A673 (cell line): Measurements from ENCODE around the gene PSENEN. TPM values are rescaled to one million over a fixed set of nuclear protein-coding genes. Genes with fewer than 3 reads are reported as not detected.

Experiments used
- BruUV-seq: library from RNA; stranded (reverse); fragments of 400-500 nt; replicated peaks from 2 replicates; lab custom pipeline; 2021; lab: Mats Ljungman, UMichigan
- CTCF ChIA-PET: fragments of 300-600 bp; sonication (Branson Sonifier 250); formaldehyde crosslinking; loops from one replicate; lab custom pipeline; 2022; ENCODE audit warnings: antibody characterized with exemption; lab: Charles Lee
- POLR2A ChIA-PET: fragments of 300-600 bp; sonication (Branson Sonifier 250); formaldehyde crosslinking; loops from one replicate; lab custom pipeline; 2022; ENCODE audit warnings: antibody characterized with exemption; ENCODE audit not compliant: low non-redundant PET; lab: Charles Lee
- DNase-seq: peaks from one replicate; pipeline ENCODE4 v3.0.0-alpha.2; 2015; ENCODE audit warnings: low spot score
- H3K27ac ChIP-seq: fragments of 200-600 bp; sonication (generic); 2 replicates; pipeline ENCODE4 v1.5.1; 2016; ENCODE audit warnings: mixed run types, low read depth, mild to moderate bottlenecking, mixed read lengths, antibody characterized with exemption, low read length; ENCODE audit not compliant: poor library complexity, severe bottlenecking
- H3K27me3 ChIP-seq: fragments of 200-600 bp; sonication (generic); replicated peaks from 2 replicates; pipeline ENCODE4 v1.6.1; 2017; ENCODE audit warnings: mixed run types, low read depth, mild to moderate bottlenecking, mixed read lengths, antibody characterized with exemption, low read length; ENCODE audit not compliant: insufficient read depth, poor library complexity
- H3K36me3 ChIP-seq: fragments of 200-600 bp; sonication (generic); 2 replicates; pipeline ENCODE4 v1.6.1; 2016; ENCODE audit warnings: mixed run types, mild to moderate bottlenecking, mixed read lengths, antibody characterized with exemption, low read length; ENCODE audit not compliant: insufficient read depth, poor library complexity, severe bottlenecking
- H3K4me1 ChIP-seq: fragments of 200-600 bp; sonication (generic); 2 replicates; pipeline ENCODE4 v1.6.1; 2017; ENCODE audit warnings: mixed run types, mild to moderate bottlenecking, mixed read lengths, antibody characterized with exemption, low read length; ENCODE audit not compliant: insufficient read depth, poor library complexity, severe bottlenecking
- H3K4me3 ChIP-seq: fragments of 200-600 bp; sonication (generic); 2 replicates; pipeline ENCODE4 v1.5.1; 2016; ENCODE audit warnings: low read depth, mixed run types, mild to moderate bottlenecking, mixed read lengths, low read length; ENCODE audit not compliant: poor library complexity, severe bottlenecking
- H3K9me3 ChIP-seq: fragments of 200-600 bp; sonication (generic); 2 replicates; pipeline ENCODE4 v1.6.1; 2016; ENCODE audit warnings: mixed run types, low read depth, mild to moderate bottlenecking, mixed read lengths, antibody characterized with exemption, low read length; ENCODE audit not compliant: poor library complexity, severe bottlenecking
- CTCF ChIP-seq: fragments of 300-800, 200-600 bp; sonication (generic); conservative IDR thresholded peaks from 2 replicates; pipeline ENCODE4 v1.5.1; 2017; ENCODE audit warnings: low read depth, mild to moderate bottlenecking, antibody characterized with exemption, low read length, moderate library complexity, mixed read lengths
- EZH2 ChIP-seq: fragments of 200-600 bp; sonication (generic); IDR thresholded peaks from 2 replicates; pipeline ENCODE4 v1.6.1; 2017; ENCODE audit warnings: borderline replicate concordance, low read depth, mild to moderate bottlenecking, mixed read lengths, antibody characterized with exemption, low read length; ENCODE audit not compliant: poor library complexity, severe bottlenecking
- intact Hi-C: fragments of 100-400 bp; cut with micrococcal nuclease; formaldehyde crosslinking; loops from one replicate; pipeline ENCODE4 v1.10.0; 2022; ENCODE audit not compliant: unreplicated experiment
- total RNA-seq: library from RNA; stranded (reverse); gene quantifications from 2 replicates; pipeline ENCODE4 v1.2.3, GENCODE V29; 2021

The PSENEN gene
- total RNA-seq, 1 experiment from 2014 or later = 58.8 TPM

GRCh38 chr19:35729763-35730162 lies 15.7 kb upstream of the PSENEN start:
- ChIA-PET POLR2A (no interaction called here), CTCF (interaction anchor here (0.5 kb wide), 1 partner anchor 214 kb away, joined by 3 read pairs; no protein-coding TSS in a partner anchor)
- BruUV-seq = no TSS peak
- peaks cover 96% of the 10 kb centered on the region for H3K36me3 ChIP-seq
- H3K9me3 ChIP-seq = no peaks in the 10 kb centered on the region
- TF ChIP-seq CTCF (no peak), EZH2 (no peak)
- DNase-seq = no peak
- intact Hi-C loops = no loop called here
- no peaks in the 10 kb centered on the region for H3K4me1 ChIP-seq
- H3K27ac ChIP-seq = no peak overlapping the region
- H3K27me3 ChIP-seq = no peaks in the 10 kb centered on the region
- no peak overlapping the region for H3K4me3 ChIP-seq

- intact Hi-C loops = no loop called here
These were observed 15.1 kb upstream of the PSENEN start for GRCh38 chr19:35730326-35730725.

GRCh38 chr19:35731353-35731752 lies 14.1 kb upstream of the PSENEN start:
- DNase-seq = no peak
- BruUV-seq = no TSS peak
- H3K27me3 ChIP-seq = no peaks in the 10 kb centered on the region
- intact Hi-C loops = no loop called here
- POLR2A ChIA-PET = no interaction called here
- H3K27ac ChIP-seq = no peak overlapping the region
- H3K36me3 ChIP-seq = peaks cover 82% of the 10 kb centered on the region
- H3K4me1 ChIP-seq = no peaks in the 10 kb centered on the region
- TF ChIP-seq CTCF (no peak), EZH2 (no peak)
- H3K4me3 ChIP-seq = no peak overlapping the region
- CTCF ChIA-PET = no interaction called here
- no peaks in the 10 kb centered on the region for H3K9me3 ChIP-seq

More at GRCh38 chr19:35730326-35730725, 15.1 kb upstream of the PSENEN start:
- no TSS peak for BruUV-seq
- ChIA-PET CTCF (no interaction called here), POLR2A (interaction anchor here (0.6 kb wide), 1 partner anchor 15 kb away, joined by 3 read pairs; the partner anchor contains the start of genes PSENEN and U2AF1L4)
- H3K4me1 ChIP-seq = no peaks in the 10 kb centered on the region
- DNase-seq = no peak
- TF ChIP-seq EZH2 = no peak
- TF ChIP-seq CTCF = no peak
- H3K9me3 ChIP-seq = no peaks in the 10 kb centered on the region
- no peak overlapping the region for H3K27ac ChIP-seq
- peaks cover 92% of the 10 kb centered on the region for H3K36me3 ChIP-seq
- no peaks in the 10 kb centered on the region for H3K27me3 ChIP-seq
- no peak overlapping the region for H3K4me3 ChIP-seq
